ENCODE results near the gene DCLK1.

DCLK1 gene

DNA sequence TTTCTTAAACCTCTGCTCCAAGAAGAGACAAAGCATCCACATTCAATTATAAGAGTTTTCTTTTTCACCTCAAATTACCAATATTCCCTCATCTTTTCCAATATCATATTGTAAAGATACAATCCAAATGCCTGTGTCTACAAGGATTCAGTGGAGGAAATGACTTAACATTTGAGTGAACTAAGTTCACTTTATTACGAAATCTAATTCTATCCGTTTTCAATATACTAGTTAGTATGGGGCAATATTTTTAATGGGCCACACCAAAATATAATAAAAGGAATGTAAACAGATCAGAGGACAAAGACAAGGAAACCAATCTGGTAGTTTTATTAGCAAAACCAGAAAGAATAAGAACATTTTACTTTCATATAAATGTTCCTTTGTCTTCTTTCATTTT lies 136.0 kb downstream of the DCLK1 start:
- H3K27ac ChIP-seq (ENCODE audit: poor library complexity, severe bottlenecking), result peak overlapping the region; percentile 75
- peaks cover 21% of the 10 kb centered on the region for H3K4me1 ChIP-seq (ENCODE audit: insufficient read depth, poor library complexity, severe bottlenecking)

DNA sequence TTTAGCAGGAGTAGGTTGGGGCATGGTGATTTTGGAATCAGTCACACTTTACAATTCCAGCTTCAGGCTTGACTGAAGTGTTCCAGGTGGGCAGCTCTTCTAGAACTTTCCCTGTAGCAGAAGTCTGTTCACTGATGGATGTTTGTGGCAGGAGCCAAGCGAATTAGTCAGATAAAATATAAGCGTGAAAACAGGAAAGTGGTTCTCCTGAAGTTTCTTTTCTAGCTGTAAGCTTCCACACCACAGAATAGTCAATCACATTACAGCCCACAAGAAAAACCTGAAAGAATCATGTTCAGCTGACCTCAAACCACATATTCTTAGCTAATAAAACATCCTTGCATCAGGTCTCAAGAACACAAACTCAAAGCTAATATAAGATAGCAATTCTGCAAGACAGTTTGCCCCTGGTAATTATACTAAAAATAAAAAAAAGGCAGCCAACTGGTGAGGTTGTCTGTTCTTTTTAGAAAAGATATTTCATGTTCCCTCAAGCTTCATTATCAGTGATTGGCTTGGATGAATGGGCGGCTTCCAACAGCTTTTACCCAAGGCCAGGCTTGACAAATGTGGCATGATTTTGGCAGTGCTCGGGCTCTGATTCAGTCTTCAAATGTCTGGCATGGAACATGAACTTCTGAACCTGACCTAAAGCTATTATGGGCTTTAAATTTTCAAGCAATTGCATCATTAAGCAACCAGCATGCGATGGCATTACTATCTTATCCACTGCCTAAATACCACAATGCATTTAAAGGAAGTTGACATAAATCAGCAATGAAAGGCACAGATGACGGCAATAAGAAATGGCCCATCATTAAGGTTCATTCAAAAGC lies 136.8 kb downstream of the DCLK1 start:
- peaks cover 21% of the 10 kb centered on the region for H3K4me1 ChIP-seq (ENCODE audit: insufficient read depth, poor library complexity, severe bottlenecking)
- no peaks in the 10 kb centered on the region for H3K36me3 ChIP-seq (ENCODE audit: low read depth)
- H3K9me3 ChIP-seq (ENCODE audit: severe bottlenecking), result no peaks in the 10 kb centered on the region
- H3K27ac ChIP-seq (ENCODE audit: poor library complexity, severe bottlenecking), result peak overlapping the region; percentile 75
- no peak overlapping the region for H3K4me3 ChIP-seq (ENCODE audit: severe bottlenecking)
- DNase-seq (ENCODE audit: low spot score) (peak; percentile 68), ATAC-seq (ENCODE audit: low read depth) (peak; percentile 94)
- TF ChIP-seq CTCF (IDR thresholded peaks at IDR 0.05; ENCODE audit: poor library complexity, severe bottlenecking), result no peak
- H3K27me3 ChIP-seq (ENCODE audit: insufficient read depth, poor library complexity, severe bottlenecking), result no peaks in the 10 kb centered on the region

More for the DNA sequence above, 136.0 kb downstream of the DCLK1 start:
- no peak for DNase-seq (ENCODE audit: low spot score)
- no peaks in the 10 kb centered on the region for H3K27me3 ChIP-seq (ENCODE audit: insufficient read depth, poor library complexity, severe bottlenecking)
- H3K4me3 ChIP-seq (ENCODE audit: severe bottlenecking), result no peak overlapping the region
- ATAC-seq (ENCODE audit: low read depth), result peak; percentile 34; the same call in 2 of the 3 replicates
- H3K36me3 ChIP-seq (ENCODE audit: low read depth), result no peaks in the 10 kb centered on the region
- no peak for TF ChIP-seq CTCF (IDR thresholded peaks at IDR 0.05; ENCODE audit: poor library complexity, severe bottlenecking)
- no peaks in the 10 kb centered on the region for H3K9me3 ChIP-seq (ENCODE audit: severe bottlenecking)

GRCh38 chr13:35993686-35994085 lies 137.5 kb downstream of the DCLK1 start:
- no peaks in the 10 kb centered on the region for H3K36me3 ChIP-seq (ENCODE audit: low read depth)
- ATAC-seq (ENCODE audit: low read depth) (no peak), DNase-seq (ENCODE audit: low spot score) (no peak)
- no peak for TF ChIP-seq CTCF (IDR thresholded peaks at IDR 0.05; ENCODE audit: poor library complexity, severe bottlenecking)
- no peak overlapping the region for H3K4me3 ChIP-seq (ENCODE audit: severe bottlenecking)
- H3K9me3 ChIP-seq (ENCODE audit: severe bottlenecking), result no peaks in the 10 kb centered on the region
- no peaks in the 10 kb centered on the region for H3K27me3 ChIP-seq (ENCODE audit: insufficient read depth, poor library complexity, severe bottlenecking)
- H3K4me1 ChIP-seq (ENCODE audit: insufficient read depth, poor library complexity, severe bottlenecking), result peaks cover 21% of the 10 kb centered on the region
- H3K27ac ChIP-seq (ENCODE audit: poor library complexity, severe bottlenecking), result peak overlapping the region; percentile 75

GRCh38 chr13:35992964-35993363 lies 138.2 kb downstream of the DCLK1 start:
- no peaks in the 10 kb centered on the region for H3K36me3 ChIP-seq (ENCODE audit: low read depth)
- ATAC-seq (ENCODE audit: low read depth) (no peak), DNase-seq (ENCODE audit: low spot score) (no peak)
- TF ChIP-seq CTCF (IDR thresholded peaks at IDR 0.05; ENCODE audit: poor library complexity, severe bottlenecking), result no peak
- no peak overlapping the region for H3K27ac ChIP-seq (ENCODE audit: poor library complexity, severe bottlenecking)
- no peaks in the 10 kb centered on the region for H3K27me3 ChIP-seq (ENCODE audit: insufficient read depth, poor library complexity, severe bottlenecking)
- peaks cover 21% of the 10 kb centered on the region for H3K4me1 ChIP-seq (ENCODE audit: insufficient read depth, poor library complexity, severe bottlenecking)
- H3K9me3 ChIP-seq (ENCODE audit: severe bottlenecking), result no peaks in the 10 kb centered on the region
- H3K4me3 ChIP-seq (ENCODE audit: severe bottlenecking), result no peak overlapping the region

DNA sequence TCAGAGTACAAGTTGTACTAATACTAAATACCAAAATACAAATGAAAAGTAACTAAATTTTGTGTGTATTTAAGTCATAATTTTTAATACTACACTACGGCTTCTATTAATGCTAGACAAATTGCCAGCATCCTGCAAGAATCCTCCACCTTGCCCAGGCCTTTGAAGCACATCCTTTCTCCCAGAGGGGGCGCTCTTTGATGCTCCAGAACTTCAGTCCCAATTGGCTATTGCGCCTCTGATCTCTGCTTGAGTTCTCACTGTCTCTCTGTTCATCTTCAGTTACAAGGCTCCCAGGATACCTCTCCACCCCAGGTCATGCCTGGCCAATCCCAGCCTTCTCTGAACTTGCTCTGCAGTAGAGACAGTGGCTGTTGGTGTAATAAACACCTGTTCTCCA lies 141.0 kb downstream of the DCLK1 start:
- H3K4me3 ChIP-seq (ENCODE audit: severe bottlenecking), result no peak overlapping the region
- no peak for DNase-seq (ENCODE audit: low spot score)
- peaks cover 17% of the 10 kb centered on the region for H3K4me1 ChIP-seq (ENCODE audit: insufficient read depth, poor library complexity, severe bottlenecking)

More for the DNA sequence above, 141.0 kb downstream of the DCLK1 start:
- Histone ChIP-seq H3K27me3 (ENCODE audit: insufficient read depth, poor library complexity, severe bottlenecking) (no peaks in the 10 kb centered on the region), H3K36me3 (ENCODE audit: low read depth) (no peaks in the 10 kb centered on the region), H3K9me3 (ENCODE audit: severe bottlenecking) (no peaks in the 10 kb centered on the region), H3K27ac (ENCODE audit: poor library complexity, severe bottlenecking) (no peak overlapping the region)
- no peak for ATAC-seq (ENCODE audit: low read depth)
- TF ChIP-seq CTCF (IDR thresholded peaks at IDR 0.05; ENCODE audit: poor library complexity, severe bottlenecking), result no peak
